Sigmoid colon (tissue), 7 donors: Measurements from ENCODE around the gene PIK3R6. TPM values are rescaled to one million over a fixed set of nuclear protein-coding genes. Genes with fewer than 3 reads are reported as not detected.

Experiments
- DNase-seq: peaks from one replicate; pipeline ENCODE4 v3.0.0-alpha.2; 2019
- H3K27ac ChIP-seq, 4 donors: fragments of 200-600 bp; sonication (generic); one replicate each; pipeline ENCODE4 v1.5.1; 2016 to 2019; ENCODE audit warnings: mild to moderate bottlenecking in 1 of 4
- H3K27me3 ChIP-seq, 3 donors: fragments of 200-600 bp; sonication (generic); one replicate each; pipeline ENCODE4 v1.5.1; 2019; ENCODE audit warnings: mild to moderate bottlenecking in 1 of 3
- H3K36me3 ChIP-seq, 4 donors: fragments of 200-600 bp; sonication (generic); one replicate each; pipeline ENCODE4 v1.5.1; 2016 to 2019
- H3K4me1 ChIP-seq, 4 donors: fragments of 200-600 bp; sonication (generic); one replicate each; pipeline ENCODE4 v1.5.1; 2017 to 2019
- H3K4me3 ChIP-seq, 4 donors: fragments of 200-600 bp; sonication (generic); one replicate each; pipeline ENCODE4 v1.5.1; 2017 to 2019; ENCODE audit warnings: mild to moderate bottlenecking in 2 of 4, moderate library complexity in 1 of 4
- H3K9me3 ChIP-seq, 4 donors: fragments of 200-600 bp in 3 of 4; sonication (generic) in 3 of 4; one replicate each; pipeline versions ENCODE4 v1.5.1 to v1.6.1; 2013 to 2019
- CTCF ChIP-seq, 4 experiments: fragments of 450-650 bp in 3 of 4; fragments of 200-600 bp in 1 of 4; IDR thresholded peaks; one replicate each; pipeline ENCODE4 v1.5.1; 2016 to 2019; ENCODE audit warnings: antibody characterized with exemption in 4 of 4, mild to moderate bottlenecking in 3 of 4, moderate library complexity in 2 of 4
- EP300 ChIP-seq, 4 donors: sonication (generic); formaldehyde crosslinking; IDR thresholded peaks; one replicate each; pipeline ENCODE4 v1.6.1; 2017; ENCODE audit warnings: antibody characterized with exemption in 4 of 4
- POLR2A ChIP-seq, 2 donors: fragments of 450-650 bp; IDR thresholded peaks; one replicate each; pipeline ENCODE4 v1.6.1; 2016; ENCODE audit warnings: antibody characterized with exemption in 2 of 2, mild to moderate bottlenecking in 2 of 2, moderate library complexity in 2 of 2
- POLR2AphosphoS5 ChIP-seq, 4 donors: sonication (generic); formaldehyde crosslinking; IDR thresholded peaks; one replicate each; pipeline ENCODE4 v1.6.1; 2017; ENCODE audit warnings: antibody characterized with exemption in 4 of 4
- WGBS, 2 donors: extraction: QIAGEN DNeasy Blood & Tissue Kit; methylation state at CpG; one replicate each; pipeline ENCODE4 v1.1.7; 2013; 5-methylcytosine and 5-hydroxymethylcytosine counted together
- intact Hi-C: fragments of 100-400 bp; cut with DNase I; formaldehyde crosslinking; loops from one replicate; pipeline ENCODE4 v1.15.1; 2023
- polyA plus RNA-seq, 3 donors: library from polyadenylated mRNA; stranded (reverse); fragments of 200-250 nt; gene quantifications; one replicate each; pipeline ENCODE4 v1.2.3, GENCODE V29; 2013
- total RNA-seq, 4 donors: library from RNA; depleted of rRNA; stranded (reverse); fragments of >200 nt; gene quantifications; one replicate each; pipeline ENCODE4 v1.1.0, GENCODE V29; 2016
- donor health status: healthy with polysubstance abuse.
- donor health status: Bipolar disorder and iron deficiency.
- donor health status: healthy.

Gene PIK3R6
- total and polyA plus RNA-seq, 7 donors: 0.54 to 1.2 (median 0.77) TPM; not detected in 2

- Histone ChIP-seq H3K27me3 (peaks cover 0 to 9% (median 0%) of the 10 kb centered on the region in 3 donors), H3K36me3 (no peaks in the 10 kb centered on the region), H3K4me3 (no peak overlapping the region), H3K27ac (no peak overlapping the region), H3K4me1 (no peaks in the 10 kb centered on the region), H3K9me3 (no peaks in the 10 kb centered on the region)
- TF ChIP-seq POLR2A (IDR thresholded peaks at IDR 0.05) (no peak), EP300 (IDR thresholded peaks at IDR 0.05) (no peak), POLR2AphosphoS5 (IDR thresholded peaks at IDR 0.05) (no peak), CTCF (IDR thresholded peaks at IDR 0.05) (no peak)
- WGBS, 2 donors: 73 to 76% methylated on average over 4 of the region's 4 CpGs
- DNase-seq: peak; percentile 13
- intact Hi-C loops: no loop called here
Observed at GRCh38 chr17:8849311-8850041, 18.0 kb downstream of the PIK3R6 start.

GRCh38 chr17:8847891-8848290, 19.6 kb downstream of the PIK3R6 start:
- peak; percentile 4 for DNase-seq

GRCh38 chr17:8846768-8847211, 20.7 kb downstream of the PIK3R6 start:
- peak; percentile 4 for DNase-seq
- intact Hi-C loops: no loop called here
- H3K9me3 ChIP-seq: no peaks in the 10 kb centered on the region
- no peaks in the 10 kb centered on the region for H3K4me1 ChIP-seq
- peaks cover 0 to 4% (median 0%) of the 10 kb centered on the region in 3 donors for H3K27me3 ChIP-seq
- H3K27ac ChIP-seq: no peak overlapping the region
- TF ChIP-seq POLR2A (IDR thresholded peaks at IDR 0.05) (no peak), POLR2AphosphoS5 (IDR thresholded peaks at IDR 0.05) (no peak), CTCF (IDR thresholded peaks at IDR 0.05) (no peak), EP300 (IDR thresholded peaks at IDR 0.05) (no peak)
- H3K4me3 ChIP-seq: no peak overlapping the region
- H3K36me3 ChIP-seq: no peaks in the 10 kb centered on the region

More at GRCh38 chr17:8847891-8848290, 19.6 kb downstream of the PIK3R6 start:
- no peaks in the 10 kb centered on the region for H3K9me3 ChIP-seq
- no peaks in the 10 kb centered on the region for H3K36me3 ChIP-seq
- intact Hi-C loops: no loop called here
- 89 to 94% methylated on average over 2 of the region's 2 CpGs for WGBS, 2 donors
- no peak for TF ChIP-seq CTCF (IDR thresholded peaks at IDR 0.05)
- no peak overlapping the region for H3K27ac ChIP-seq
- no peak overlapping the region for H3K4me3 ChIP-seq
- H3K27me3 ChIP-seq: peaks cover 0 to 8% (median 0%) of the 10 kb centered on the region in 3 donors
- H3K4me1 ChIP-seq: no peaks in the 10 kb centered on the region

GRCh38 chr17:8844229-8845218, 22.9 kb downstream of the PIK3R6 start:
- H3K4me3 ChIP-seq: no peak overlapping the region
- H3K27me3 ChIP-seq: no peaks in the 10 kb centered on the region
- TF ChIP-seq POLR2AphosphoS5 (IDR thresholded peaks at IDR 0.05) (no peak), EP300 (IDR thresholded peaks at IDR 0.05) (no peak), CTCF (IDR thresholded peaks at IDR 0.05) (no peak), POLR2A (IDR thresholded peaks at IDR 0.05) (no peak)
- no peaks in the 10 kb centered on the region for H3K9me3 ChIP-seq
- H3K36me3 ChIP-seq: no peaks in the 10 kb centered on the region
- intact Hi-C loops: no loop called here
- no peaks in the 10 kb centered on the region for H3K4me1 ChIP-seq
- peak; percentile 3 for DNase-seq
- WGBS, 2 donors: 82 to 89% methylated on average over 9 of the region's 9 CpGs
- no peak overlapping the region for H3K27ac ChIP-seq
